ENCODE results near the gene ACOXL.

GRCh38 chr2:110891626-110892025 lies 159.3 kb downstream of the ACOXL start:
- TF ChIP-seq CTCF (IDR thresholded peaks at IDR 0.05; ENCODE audit: insufficient read depth, low read length, poor library complexity, severe bottlenecking) (no peak), EZH2phosphoT487 (conservative IDR thresholded peaks at IDR 0.05; ENCODE audit: low read length) (no peak)
